ENCODE data around the gene HIVEP2. TPM values are rescaled to one million over a fixed set of nuclear protein-coding genes. Genes with fewer than 3 reads are reported as not detected.

Gene HIVEP2
- total and polyA plus RNA-seq, 2 of the 4 experiments (the other 2 are of a cell fraction) = 4.3 to 11.3 TPM

DNA sequence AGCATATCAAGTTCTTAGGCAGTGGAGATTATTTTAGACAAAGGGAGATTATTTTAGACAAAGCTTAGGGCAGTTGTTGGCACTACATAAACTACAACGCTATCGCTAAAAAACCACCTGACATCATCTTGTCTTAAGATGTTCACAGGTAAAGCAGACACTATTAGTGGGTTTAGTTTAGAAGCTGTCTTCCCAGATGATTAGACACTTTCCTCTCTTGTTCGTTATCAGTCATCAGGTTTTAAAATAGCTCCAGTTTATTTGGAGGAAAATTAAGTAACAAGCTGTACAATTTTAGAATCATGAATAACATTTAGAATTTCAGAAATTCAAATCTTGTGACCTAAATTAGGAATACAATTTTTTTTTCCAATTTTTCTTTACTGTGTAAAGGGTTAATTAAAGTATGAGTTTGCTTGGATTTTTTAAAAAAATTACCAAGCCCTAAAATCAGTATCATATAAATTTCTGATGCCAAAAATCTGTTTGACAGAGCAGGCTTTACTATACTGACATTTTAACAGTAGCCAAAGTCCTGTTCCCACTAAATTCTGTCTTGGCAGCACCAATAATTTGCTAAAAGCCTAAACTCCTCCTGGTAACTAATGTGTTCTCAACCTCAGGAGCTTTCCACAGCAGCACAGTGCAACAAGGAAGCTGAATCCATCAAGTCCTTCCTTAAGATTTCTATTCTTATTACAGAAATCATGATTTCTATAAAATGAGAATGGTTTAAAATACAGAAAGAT lies 109.0 kb downstream of the HIVEP2 start:
- no peak overlapping the region for H4K91ac ChIP-seq (ENCODE audit: insufficient read depth, low read depth, low read length)
- no peak overlapping the region for H3K23ac ChIP-seq (ENCODE audit: low read depth, low read length)
- no peak overlapping the region for H4K5ac ChIP-seq (ENCODE audit: low read depth, low read length)
- H3K4me3 ChIP-seq (ENCODE audit: insufficient read depth, low read depth, low read length) = no peak overlapping the region
- no peaks in the 10 kb centered on the region for H3K27me3 ChIP-seq (ENCODE audit: control insufficient read depth, insufficient read depth, low read length)
- peaks cover 7% of the 10 kb centered on the region for H3K9me1 ChIP-seq (ENCODE audit: insufficient read depth, low read length)
- H3K79me1 ChIP-seq (ENCODE audit: low read depth in 1 of 2, low read length in 2 of 2) = peaks cover 12 to 35% of the 10 kb centered on the region in 2 experiments
- no peak for ATAC-seq (ENCODE audit: low read depth)
- WGBS, 2 experiments (ENCODE audit: extremely low coverage in 2 of 2, insufficient read length in 1 of 2) = no CpG with 5 or more reads among the region's 3 CpGs
- H3K4me1 ChIP-seq (ENCODE audit: control insufficient read depth, insufficient read depth, low read length) = peaks cover 7% of the 10 kb centered on the region; the same call in 1 of the 2 replicates
- H2BK15ac ChIP-seq (ENCODE audit: low read depth, low read length) = 0 out of 3 replicates have a peak overlapping the region, but pooled peaks have one; percentile 60
- no peak overlapping the region for H2AK5ac ChIP-seq (ENCODE audit: low read depth, low read length)
- no peak overlapping the region for H2BK5ac ChIP-seq (ENCODE audit: low read depth, low read length, poor library complexity, severe bottlenecking)
- intact Hi-C loops (cut with micrococcal nuclease) = no loop called here
- ChIA-PET POLR2A (ENCODE audit: unreplicated experiment) (no interaction called here), CTCF (interaction anchor here (0.7 kb wide), 1 partner anchor 71 kb away, joined by 3 read pairs; no protein-coding TSS in a partner anchor)
- H3K27ac ChIP-seq (ENCODE audit: insufficient read depth, low read length) = no peak overlapping the region
- no peaks in the 10 kb centered on the region for H3K9me3 ChIP-seq (ENCODE audit: control insufficient read depth, insufficient read depth, low read length)
- H3K9ac ChIP-seq (ENCODE audit: low read depth, low read length) = no peak overlapping the region
- dilution Hi-C loops (cut with HindIII; ENCODE audit: low sequenced_read_pairs, unreplicated experiment) = no loop called here
- no peaks in the 10 kb centered on the region for H3K36me3 ChIP-seq (ENCODE audit: control insufficient read depth, insufficient read depth, low read length)
- no peak overlapping the region for H3K4ac ChIP-seq (ENCODE audit: low read depth, low read length)
- no peak overlapping the region for H3K56ac ChIP-seq (ENCODE audit: extremely low read depth, insufficient read depth, low read length)
- no peak overlapping the region for H3K4me2 ChIP-seq (ENCODE audit: low read depth, low read length)
- H2AK9ac ChIP-seq (replicated peaks; ENCODE audit: low read depth, low read length, poor library complexity) = no peak overlapping the region
- H2AFZ ChIP-seq (replicated peaks; ENCODE audit: low read length, poor library complexity) = no peak overlapping the region
- no TSS peak for BruUV-seq (replicated peaks)
- in situ Hi-C loops (cut with MboI; ENCODE audit: low sequenced_read_pairs) = no loop called here
- no peak overlapping the region for H2BK120ac ChIP-seq (ENCODE audit: low read depth, low read length)
- H2BK20ac ChIP-seq (ENCODE audit: low read depth, low read length) = peak overlapping the region; percentile 14; the same call in 1 of the 2 replicates
- H3K14ac ChIP-seq (replicated peaks; ENCODE audit: low read depth, low read length) = no peak overlapping the region
- no peak overlapping the region for H4K8ac ChIP-seq (ENCODE audit: low read depth in 2 of 2, low read length in 2 of 2)
- no peaks in the 10 kb centered on the region for H4K20me1 ChIP-seq (ENCODE audit: insufficient read depth, low read length)
- DNase-seq = no peak
- TF ChIP-seq BHLHE40 (IDR thresholded peaks at IDR 0.05; ENCODE audit: low read depth, low read length) (no peak), SMC3 (IDR thresholded peaks at IDR 0.05; ENCODE audit: low read depth, low read length) (no peak), RCOR1 (IDR thresholded peaks at IDR 0.05; ENCODE audit: insufficient replicate concordance, low read length) (no peak), FOS (IDR thresholded peaks at IDR 0.05; ENCODE audit: low read depth, low read length) (no peak), MAZ (IDR thresholded peaks at IDR 0.05; ENCODE audit: borderline replicate concordance, low read depth, low read length) (no peak), MAFK (IDR thresholded peaks at IDR 0.05; ENCODE audit: low read depth, low read length) (no peak), MXI1 (IDR thresholded peaks at IDR 0.05; ENCODE audit: borderline replicate concordance, low read depth, low read length) (no peak), NFE2L2 (IDR thresholded peaks at IDR 0.05; ENCODE audit: low read depth, low read length) (no peak), CHD1 (IDR thresholded peaks at IDR 0.05; ENCODE audit: low read depth, low read length) (no peak), RFX5 (IDR thresholded peaks at IDR 0.05; ENCODE audit: low read depth, low read length) (no peak), RAD21 (IDR thresholded peaks at IDR 0.05; ENCODE audit: low read length) (no peak)
- TF ChIP-seq, protein P1, sequence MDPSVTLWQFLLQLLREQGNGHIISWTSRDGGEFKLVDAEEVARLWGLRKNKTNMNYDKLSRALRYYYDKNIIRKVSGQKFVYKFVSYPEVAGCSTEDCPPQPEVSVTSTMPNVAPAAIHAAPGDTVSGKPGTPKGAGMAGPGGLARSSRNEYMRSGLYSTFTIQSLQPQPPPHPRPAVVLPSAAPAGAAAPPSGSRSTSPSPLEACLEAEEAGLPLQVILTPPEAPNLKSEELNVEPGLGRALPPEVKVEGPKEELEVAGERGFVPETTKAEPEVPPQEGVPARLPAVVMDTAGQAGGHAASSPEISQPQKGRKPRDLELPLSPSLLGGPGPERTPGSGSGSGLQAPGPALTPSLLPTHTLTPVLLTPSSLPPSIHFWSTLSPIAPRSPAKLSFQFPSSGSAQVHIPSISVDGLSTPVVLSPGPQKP (IDR thresholded peaks at IDR 0.05; ENCODE audit: borderline replicate concordance, low read depth, low read length) = no peak
- TF ChIP-seq, protein P2, sequence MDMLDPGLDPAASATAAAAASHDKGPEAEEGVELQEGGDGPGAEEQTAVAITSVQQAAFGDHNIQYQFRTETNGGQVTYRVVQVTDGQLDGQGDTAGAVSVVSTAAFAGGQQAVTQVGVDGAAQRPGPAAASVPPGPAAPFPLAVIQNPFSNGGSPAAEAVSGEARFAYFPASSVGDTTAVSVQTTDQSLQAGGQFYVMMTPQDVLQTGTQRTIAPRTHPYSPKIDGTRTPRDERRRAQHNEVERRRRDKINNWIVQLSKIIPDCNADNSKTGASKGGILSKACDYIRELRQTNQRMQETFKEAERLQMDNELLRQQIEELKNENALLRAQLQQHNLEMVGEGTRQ (IDR thresholded peaks at IDR 0.05; ENCODE audit: low read depth, low read length) = no peak
- H3K18ac ChIP-seq (ENCODE audit: low read depth, low read length) = no peak overlapping the region
